Panc1 (cell line): ENCODE data around the gene RCOR2. TPM values are rescaled to one million over a fixed set of nuclear protein-coding genes. Genes with fewer than 3 reads are reported as not detected.

ENCODE experiments used
- ATAC-seq: fragments of 200-7000 bp; cut with Tn5 transposase; 2 replicates; pipeline ENCODE4 v1.9.1; 2020; ENCODE audit warnings: mild to moderate bottlenecking, moderate library complexity
- BruUV-seq: library from RNA; stranded (reverse); fragments of 400-500 nt; replicated peaks from 2 replicates; lab custom pipeline; 2021; lab: Mats Ljungman, UMichigan
- CTCF ChIA-PET: fragments of 300-600 bp; sonication (Branson Sonifier 250); formaldehyde crosslinking; loops from one replicate; lab custom pipeline; 2022; ENCODE audit warnings: antibody characterized with exemption; lab: Charles Lee
- POLR2A ChIA-PET: fragments of 300-600 bp; sonication (Branson Sonifier 250); formaldehyde crosslinking; loops from one replicate; lab custom pipeline; 2022; ENCODE audit warnings: antibody characterized with exemption; lab: Charles Lee
- DNase-seq: peaks from one replicate; pipeline ENCODE4 v3.0.0-alpha.2; 2010; ENCODE audit warnings: low read depth, low spot score
- H3K27ac ChIP-seq: 2 replicates; pipeline ENCODE4 v1.5.1; 2011; ENCODE audit warnings: mild to moderate bottlenecking, low read length, inconsistent platforms
- H3K27me3 ChIP-seq: fragments of 200-500 bp; sonication (Bioruptor generic); 2 replicates; pipeline ENCODE4 v1.6.0; 2014; ENCODE audit warnings: low read length, inconsistent platforms; ENCODE audit not compliant: control insufficient read depth, insufficient read depth
- H3K36me3 ChIP-seq: fragments of 200-500 bp; sonication (Bioruptor generic); 2 replicates; pipeline ENCODE4 v1.5.1; 2014; ENCODE audit warnings: inconsistent platforms, mild to moderate bottlenecking, low read length, moderate library complexity; ENCODE audit not compliant: control insufficient read depth, insufficient read depth
- H3K4me1 ChIP-seq: 2 replicates; pipeline ENCODE4 v1.5.1; 2011; ENCODE audit warnings: inconsistent platforms, mild to moderate bottlenecking, low read length, moderate library complexity; ENCODE audit not compliant: control insufficient read depth, insufficient read depth
- H3K4me3 ChIP-seq, 2 experiments: 2 replicates each; pipeline ENCODE4 v1.5.1; 2011 to 2012; ENCODE audit warnings: low read depth in 2 of 2, low read length in 2 of 2, mild to moderate bottlenecking in 2 of 2, inconsistent platforms in 1 of 2, moderate library complexity in 1 of 2
- H3K9me3 ChIP-seq: fragments of 200-500 bp; sonication (Bioruptor generic); 2 replicates; pipeline ENCODE4 v1.5.1; 2014; ENCODE audit warnings: low read depth, mild to moderate bottlenecking, inconsistent platforms, low read length, moderate library complexity; ENCODE audit not compliant: control insufficient read depth, insufficient read depth
- POLR2AphosphoS5 ChIP-seq: IDR thresholded peaks from 2 replicates; pipeline ENCODE4 v1.6.1; 2012; ENCODE audit warnings: mild to moderate bottlenecking, low read depth, low read length, moderate library complexity
- REST ChIP-seq, 2 experiments: IDR thresholded peaks; 2 replicates each; pipeline ENCODE4 v1.6.1; 2011 to 2012; ENCODE audit warnings: low read depth in 2 of 2, control low read depth in 1 of 2, low read length in 1 of 2, mild to moderate bottlenecking in 1 of 2, moderate library complexity in 1 of 2; ENCODE audit not compliant: insufficient read depth in 1 of 2
- SIN3A ChIP-seq: IDR thresholded peaks from 2 replicates; pipeline ENCODE4 v1.6.1; 2012; ENCODE audit warnings: low read depth, mild to moderate bottlenecking, low read length, moderate library complexity, borderline replicate concordance; ENCODE audit not compliant: insufficient read depth
- TCF7L2 ChIP-seq: IDR thresholded peaks from 2 replicates; pipeline ENCODE4 v1.6.1; 2011; ENCODE audit warnings: mild to moderate bottlenecking, low read depth, low read length, inconsistent platforms
- in situ Hi-C: cut with HindIII; loops from 2 replicates; pipeline ENCODE4 v1.10.0; 2016; ENCODE audit warnings: low sequenced_read_pairs, low pct_unique_long_range_greater_than_20kb
- intact Hi-C: fragments of 100-400 bp; cut with micrococcal nuclease; formaldehyde crosslinking; loops from one replicate; pipeline ENCODE4 v1.10.0; 2022; ENCODE audit not compliant: unreplicated experiment
- total RNA-seq: library from RNA; stranded (reverse); gene quantifications from one replicate; pipeline ENCODE4 v1.2.1, GENCODE V29; 2021; ENCODE audit not compliant: unreplicated experiment
- TF ChIP-seq, protein P1 (sequence below): fragments of 450-650 bp; IDR thresholded peaks from 2 replicates; pipeline ENCODE4 v1.5.1; 2017; ENCODE audit warnings: mild to moderate bottlenecking

The RCOR2 gene
- total RNA-seq, 1 experiment from 2014 or later: 10.2 TPM

GRCh38 chr11:63908631-63909401 lies 8.1 kb downstream of the RCOR2 start:
- ATAC-seq (no peak), DNase-seq (no peak)
- Histone ChIP-seq H3K4me1 (peaks cover 9% of the 10 kb centered on the region), H3K27me3 (no peaks in the 10 kb centered on the region), H3K4me3 (no peak overlapping the region), H3K9me3 (no peaks in the 10 kb centered on the region), H3K27ac (no peak overlapping the region), H3K36me3 (peaks cover 2% of the 10 kb centered on the region; the same call in 1 of the 2 replicates)
- CTCF ChIA-PET: no interaction called here
- TF ChIP-seq, protein P1, sequence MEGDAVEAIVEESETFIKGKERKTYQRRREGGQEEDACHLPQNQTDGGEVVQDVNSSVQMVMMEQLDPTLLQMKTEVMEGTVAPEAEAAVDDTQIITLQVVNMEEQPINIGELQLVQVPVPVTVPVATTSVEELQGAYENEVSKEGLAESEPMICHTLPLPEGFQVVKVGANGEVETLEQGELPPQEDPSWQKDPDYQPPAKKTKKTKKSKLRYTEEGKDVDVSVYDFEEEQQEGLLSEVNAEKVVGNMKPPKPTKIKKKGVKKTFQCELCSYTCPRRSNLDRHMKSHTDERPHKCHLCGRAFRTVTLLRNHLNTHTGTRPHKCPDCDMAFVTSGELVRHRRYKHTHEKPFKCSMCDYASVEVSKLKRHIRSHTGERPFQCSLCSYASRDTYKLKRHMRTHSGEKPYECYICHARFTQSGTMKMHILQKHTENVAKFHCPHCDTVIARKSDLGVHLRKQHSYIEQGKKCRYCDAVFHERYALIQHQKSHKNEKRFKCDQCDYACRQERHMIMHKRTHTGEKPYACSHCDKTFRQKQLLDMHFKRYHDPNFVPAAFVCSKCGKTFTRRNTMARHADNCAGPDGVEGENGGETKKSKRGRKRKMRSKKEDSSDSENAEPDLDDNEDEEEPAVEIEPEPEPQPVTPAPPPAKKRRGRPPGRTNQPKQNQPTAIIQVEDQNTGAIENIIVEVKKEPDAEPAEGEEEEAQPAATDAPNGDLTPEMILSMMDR: no peak
- TF ChIP-seq POLR2AphosphoS5 (no peak), SIN3A (no peak), REST (IDR thresholded peaks at IDR 0.05; ENCODE audit: insufficient read depth in 1 of 2, low read depth in 2 of 2, low read length in 1 of 2) (no peak), TCF7L2 (no peak)
- in situ Hi-C loops (no loop called here), intact Hi-C loops (no loop called here)
- POLR2A ChIA-PET: no interaction called here
- BruUV-seq: no TSS peak

DNA sequence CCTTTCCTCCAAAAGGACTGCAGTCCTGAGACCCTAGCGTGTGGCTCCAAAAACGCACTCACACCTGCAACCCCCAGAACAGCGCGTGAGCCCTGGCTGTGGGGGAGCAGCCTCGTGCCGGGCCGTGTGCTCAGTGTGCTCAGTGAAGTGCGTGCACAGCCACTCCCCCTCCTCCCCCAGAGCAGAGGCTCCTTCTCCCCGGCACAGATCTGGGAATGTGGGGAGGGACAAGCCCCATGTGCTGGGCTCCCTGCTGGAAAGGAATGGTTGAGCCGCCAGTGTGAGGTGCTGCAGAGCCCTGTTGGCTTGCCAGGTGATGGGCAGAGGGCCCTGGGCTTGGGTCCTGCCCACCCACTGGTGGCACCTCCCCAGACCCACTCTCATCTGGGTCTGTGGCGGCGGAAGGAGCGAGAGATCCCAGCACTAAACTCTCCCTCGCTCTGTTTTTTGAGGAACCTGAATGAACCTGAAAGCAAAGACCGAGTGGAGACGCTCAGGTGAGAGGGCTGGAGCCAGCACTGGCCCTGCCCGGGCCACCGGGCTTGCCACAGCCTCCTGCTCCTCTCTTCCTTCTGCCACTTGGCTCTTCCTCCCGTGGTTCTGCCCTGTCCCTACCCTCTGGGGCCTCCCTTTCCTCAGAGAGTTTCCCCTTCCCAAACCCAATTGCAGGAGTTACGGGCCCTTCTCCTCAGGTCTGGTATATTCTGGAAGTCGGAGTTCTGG lies 9.0 kb downstream of the RCOR2 start:
- peaks cover 2% of the 10 kb centered on the region for H3K36me3 ChIP-seq
- in situ Hi-C loops: no loop called here
- ATAC-seq: no peak; the same call in 1 of the 2 replicates

More for the DNA sequence above, 9.0 kb downstream of the RCOR2 start:
- H3K4me3 ChIP-seq: no peak overlapping the region
- TF ChIP-seq SIN3A: no peak
- TF ChIP-seq TCF7L2: no peak
- TF ChIP-seq, protein P1: peak; percentile 33
- no peak for TF ChIP-seq POLR2AphosphoS5
- TF ChIP-seq REST (IDR thresholded peaks at IDR 0.05; ENCODE audit: insufficient read depth in 1 of 2, low read depth in 2 of 2, low read length in 1 of 2): no peak
- intact Hi-C loops: no loop called here
- DNase-seq: no peak
- no peak overlapping the region for H3K27ac ChIP-seq
- ChIA-PET POLR2A (no interaction called here), CTCF (no interaction called here)
- H3K4me1 ChIP-seq: peaks cover 9% of the 10 kb centered on the region
- H3K9me3 ChIP-seq: no peaks in the 10 kb centered on the region
- no TSS peak for BruUV-seq
- H3K27me3 ChIP-seq: no peaks in the 10 kb centered on the region
